Measurements from ENCODE around the gene TMEM164. TPM values are rescaled to one million over a fixed set of nuclear protein-coding genes. Genes with fewer than 3 reads are reported as not detected.

The TMEM164 gene
- 7.4 and 10.2 TPM in 2 replicates for total RNA-seq
- 5.7 and 8.3 TPM in 2 replicates for polyA plus RNA-seq
- 5.3 and 6.7 TPM in 2 replicates for polyA plus RNA-seq (2012)
- 17.4 and 18.3 TPM in 2 replicates for polyA minus RNA-seq (ENCODE audit: low replicate concordance)

DNA sequence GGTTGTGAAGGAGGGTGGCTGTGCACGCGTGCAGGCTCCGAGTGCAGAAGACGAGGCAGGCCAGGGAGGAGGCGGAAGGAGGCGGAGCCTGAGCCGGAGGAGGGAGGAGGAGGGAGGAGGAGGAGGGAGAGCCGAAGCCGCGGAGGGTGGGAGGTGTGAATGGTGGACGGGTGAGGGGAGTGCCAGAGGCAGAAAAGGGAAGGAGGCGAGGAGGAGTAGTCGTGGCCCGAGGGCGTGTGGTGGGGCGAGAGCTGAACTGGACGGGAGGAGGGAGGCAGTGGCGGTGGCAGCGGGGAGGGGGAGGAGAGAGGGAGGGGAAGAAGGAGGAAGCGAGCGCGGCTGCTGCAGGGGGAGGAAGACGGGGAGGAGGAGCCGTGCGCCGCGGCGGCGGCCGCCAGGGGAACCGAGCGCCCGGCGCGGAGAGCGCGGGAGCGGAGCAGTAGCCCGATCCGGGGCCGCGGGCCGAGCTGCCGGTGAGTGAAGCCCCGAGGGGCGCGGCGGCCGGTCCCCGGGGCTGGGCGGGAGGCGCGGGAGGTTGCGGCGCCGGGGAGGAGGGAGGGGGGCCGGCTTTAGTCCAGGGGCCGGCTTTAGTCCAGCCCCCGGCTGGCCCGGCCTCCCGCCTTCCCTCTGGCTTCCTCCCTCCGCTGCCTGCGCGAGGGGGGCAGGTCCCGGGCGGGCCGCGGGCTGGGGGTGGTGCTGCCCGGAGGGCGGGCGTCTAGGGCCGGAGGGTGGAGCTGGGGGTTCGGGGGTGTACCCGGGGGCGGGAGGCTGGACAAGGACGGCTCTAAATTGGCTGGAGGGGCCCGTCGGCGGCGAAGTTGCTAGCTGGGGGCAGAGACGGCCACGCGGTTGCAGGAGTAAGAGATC is at the start of gene TMEM164:
TSS of gene TMEM164 (plus strand) at position 815 of the 867 bp plus-strand sequence. CDS start 661 bp downstream, outside the sequence.
- H3K27me3 ChIP-seq (ENCODE audit: control insufficient read depth, insufficient read depth, low read length): no peaks in the 10 kb centered on the region
- H3K79me2 ChIP-seq (ENCODE audit: control insufficient read depth, insufficient read depth, low read length): no peaks in the 10 kb centered on the region
- peak within 1 kb of the TSS; percentile 69 for H3K9ac ChIP-seq (ENCODE audit: insufficient read depth, low read length)
- H3K27ac ChIP-seq (ENCODE audit: insufficient read depth, low read length): peak within 1 kb of the TSS; percentile 51
- peak; percentile 76 to 80 for DNase-seq (ENCODE audit: low read depth in 2 of 2)
- H3K4me1 ChIP-seq (ENCODE audit: control insufficient read depth, extremely low read depth, insufficient read depth, low read length): peaks cover 4% of the 10 kb centered on the region
- H3K36me3 ChIP-seq (ENCODE audit: control insufficient read depth, insufficient read depth, low read length): no peaks in the 10 kb centered on the region
- H3K4me2 ChIP-seq (ENCODE audit: extremely low read depth, insufficient read depth, low read length): peak within 1 kb of the TSS; percentile 71
- H3K9me3 ChIP-seq (ENCODE audit: control insufficient read depth, insufficient read depth, low read depth, low read length): no peaks in the 10 kb centered on the region
- no peak for TF ChIP-seq EZH2 (IDR thresholded peaks at IDR 0.05; ENCODE audit: low read length, missing control alignments)
- TF ChIP-seq, protein P1, sequence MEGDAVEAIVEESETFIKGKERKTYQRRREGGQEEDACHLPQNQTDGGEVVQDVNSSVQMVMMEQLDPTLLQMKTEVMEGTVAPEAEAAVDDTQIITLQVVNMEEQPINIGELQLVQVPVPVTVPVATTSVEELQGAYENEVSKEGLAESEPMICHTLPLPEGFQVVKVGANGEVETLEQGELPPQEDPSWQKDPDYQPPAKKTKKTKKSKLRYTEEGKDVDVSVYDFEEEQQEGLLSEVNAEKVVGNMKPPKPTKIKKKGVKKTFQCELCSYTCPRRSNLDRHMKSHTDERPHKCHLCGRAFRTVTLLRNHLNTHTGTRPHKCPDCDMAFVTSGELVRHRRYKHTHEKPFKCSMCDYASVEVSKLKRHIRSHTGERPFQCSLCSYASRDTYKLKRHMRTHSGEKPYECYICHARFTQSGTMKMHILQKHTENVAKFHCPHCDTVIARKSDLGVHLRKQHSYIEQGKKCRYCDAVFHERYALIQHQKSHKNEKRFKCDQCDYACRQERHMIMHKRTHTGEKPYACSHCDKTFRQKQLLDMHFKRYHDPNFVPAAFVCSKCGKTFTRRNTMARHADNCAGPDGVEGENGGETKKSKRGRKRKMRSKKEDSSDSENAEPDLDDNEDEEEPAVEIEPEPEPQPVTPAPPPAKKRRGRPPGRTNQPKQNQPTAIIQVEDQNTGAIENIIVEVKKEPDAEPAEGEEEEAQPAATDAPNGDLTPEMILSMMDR (conservative IDR thresholded peaks at IDR 0.05 in 1 of 2, IDR thresholded peaks at IDR 0.05 in 1 of 2; ENCODE audit: low read depth in 1 of 2, low read length in 2 of 2): no peak
- H2AFZ ChIP-seq (ENCODE audit: low read length): peak within 1 kb of the TSS; percentile 68
- no peaks in the 10 kb centered on the region for H4K20me1 ChIP-seq (ENCODE audit: control insufficient read depth, extremely low read depth, insufficient read depth, low read length)
- peak within 1 kb of the TSS; percentile 56 to 72 (median 60) for H3K4me3 ChIP-seq (replicated peaks in 1 of 4; ENCODE audit: control extremely low read depth in 1 of 4, insufficient read depth in 1 of 4, low read depth in 3 of 4, low read length in 4 of 4)

DNA sequence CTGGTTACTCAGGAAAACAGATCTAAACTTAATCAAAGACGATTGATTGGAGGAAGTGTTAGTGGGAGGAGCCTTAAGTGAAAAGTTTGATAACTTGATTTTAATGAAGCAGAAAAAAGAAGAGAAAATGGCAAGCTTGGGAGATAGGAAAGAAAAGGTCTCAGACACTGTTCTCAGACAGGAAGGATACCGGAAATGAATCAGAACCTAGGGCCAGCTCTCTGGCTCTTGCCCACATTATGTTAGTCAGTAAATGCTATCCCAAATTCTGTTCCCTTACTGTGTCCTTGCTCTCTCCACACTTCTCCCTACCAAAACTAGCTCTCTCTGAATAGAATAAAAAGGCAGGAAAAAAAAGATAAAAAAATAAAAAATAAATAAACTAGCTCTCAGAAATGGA is 48.6 kb upstream of the TMEM164 start:
- DNase-seq (ENCODE audit: low read depth in 2 of 2): peak in 1 of 2 donors; percentile 42

DNA sequence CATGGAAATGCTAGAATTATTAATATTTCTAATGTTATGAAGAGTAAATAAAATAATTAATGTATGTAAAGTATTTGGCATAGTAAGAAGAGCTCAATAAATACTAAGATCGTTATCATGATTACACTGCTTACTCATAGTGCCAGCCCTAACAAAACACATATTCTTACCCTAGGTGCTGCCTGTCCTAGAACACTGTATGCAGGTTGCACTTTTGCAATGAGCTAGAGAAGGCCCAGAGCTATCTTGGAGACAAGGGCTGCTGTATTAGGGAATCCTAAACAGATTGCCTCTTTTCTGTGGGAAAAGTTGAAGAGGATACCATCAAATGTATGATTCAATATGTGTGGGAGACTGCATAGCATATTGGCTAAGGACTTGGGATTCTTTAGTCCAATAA is 48.0 kb upstream of the TMEM164 start:
- no peak overlapping the region for H3K4me3 ChIP-seq (replicated peaks in 1 of 4; ENCODE audit: control extremely low read depth in 1 of 4, insufficient read depth in 1 of 4, low read depth in 3 of 4, low read length in 4 of 4)
- no peak overlapping the region for H3K27ac ChIP-seq (ENCODE audit: insufficient read depth, low read length)
- H4K20me1 ChIP-seq (ENCODE audit: control insufficient read depth, extremely low read depth, insufficient read depth, low read length): no peaks in the 10 kb centered on the region
- no peaks in the 10 kb centered on the region for H3K27me3 ChIP-seq (ENCODE audit: control insufficient read depth, insufficient read depth, low read length)
- no peaks in the 10 kb centered on the region for H3K9me3 ChIP-seq (ENCODE audit: control insufficient read depth, insufficient read depth, low read depth, low read length)
- no peak overlapping the region for H2AFZ ChIP-seq (ENCODE audit: low read length)
- DNase-seq (ENCODE audit: low read depth in 2 of 2): no peak
- H3K9ac ChIP-seq (ENCODE audit: insufficient read depth, low read length): no peak overlapping the region
- H3K4me1 ChIP-seq (ENCODE audit: control insufficient read depth, extremely low read depth, insufficient read depth, low read length): no peaks in the 10 kb centered on the region
- H3K36me3 ChIP-seq (ENCODE audit: control insufficient read depth, insufficient read depth, low read length): no peaks in the 10 kb centered on the region
- no peaks in the 10 kb centered on the region for H3K79me2 ChIP-seq (ENCODE audit: control insufficient read depth, insufficient read depth, low read length)
- TF ChIP-seq, protein P1 (conservative IDR thresholded peaks at IDR 0.05 in 1 of 2, IDR thresholded peaks at IDR 0.05 in 1 of 2; ENCODE audit: low read depth in 1 of 2, low read length in 2 of 2): no peak
- TF ChIP-seq EZH2 (IDR thresholded peaks at IDR 0.05; ENCODE audit: low read length, missing control alignments): no peak
- H3K4me2 ChIP-seq (ENCODE audit: extremely low read depth, insufficient read depth, low read length): no peak overlapping the region

More for the DNA sequence above, 48.6 kb upstream of the TMEM164 start:
- Histone ChIP-seq H3K4me2 (ENCODE audit: extremely low read depth, insufficient read depth, low read length) (no peak overlapping the region), H3K79me2 (ENCODE audit: control insufficient read depth, insufficient read depth, low read length) (no peaks in the 10 kb centered on the region), H3K9ac (ENCODE audit: insufficient read depth, low read length) (no peak overlapping the region), H4K20me1 (ENCODE audit: control insufficient read depth, extremely low read depth, insufficient read depth, low read length) (no peaks in the 10 kb centered on the region), H3K27me3 (ENCODE audit: control insufficient read depth, insufficient read depth, low read length) (no peaks in the 10 kb centered on the region), H3K4me3 (replicated peaks in 1 of 4; ENCODE audit: control extremely low read depth in 1 of 4, insufficient read depth in 1 of 4, low read depth in 3 of 4, low read length in 4 of 4) (no peak overlapping the region), H3K4me1 (ENCODE audit: control insufficient read depth, extremely low read depth, insufficient read depth, low read length) (no peaks in the 10 kb centered on the region), H2AFZ (ENCODE audit: low read length) (no peak overlapping the region), H3K36me3 (ENCODE audit: control insufficient read depth, insufficient read depth, low read length) (no peaks in the 10 kb centered on the region), H3K27ac (ENCODE audit: insufficient read depth, low read length) (no peak overlapping the region), H3K9me3 (ENCODE audit: control insufficient read depth, insufficient read depth, low read depth, low read length) (no peaks in the 10 kb centered on the region)
- TF ChIP-seq, protein P1 (conservative IDR thresholded peaks at IDR 0.05 in 1 of 2, IDR thresholded peaks at IDR 0.05 in 1 of 2; ENCODE audit: low read depth in 1 of 2, low read length in 2 of 2): no peak
- no peak for TF ChIP-seq EZH2 (IDR thresholded peaks at IDR 0.05; ENCODE audit: low read length, missing control alignments)
